CD4-positive, alpha-beta T cell treated with Interferon gamma for 1 hour (primary cell): ENCODE results near the gene ERICH3.
"Not testable (repeated sequence)": the region's sequence is repeated elsewhere in the genome, so short reads cannot be mapped to it uniquely, and the experiment has no call there.

ENCODE experiments used
- DNase-seq: peaks from one replicate; pipeline ENCODE4 v3.0.0-alpha.2; 2020

ERICH3 gene

GRCh38 chr1:74674278-74675048 is 871 bp upstream of the ERICH3 start:
- DNase-seq, result no peak

GRCh38 chr1:74670866-74671265 is 2.7 kb downstream of the ERICH3 start:
- DNase-seq, result not testable (repeated sequence)

GRCh38 chr1:74654708-74655107 is 18.9 kb downstream of the ERICH3 start:
- DNase-seq, result no peak

- peak; percentile 20 for DNase-seq
Measured at GRCh38 chr1:74652711-74653139, 20.9 kb downstream of the ERICH3 start.

DNA sequence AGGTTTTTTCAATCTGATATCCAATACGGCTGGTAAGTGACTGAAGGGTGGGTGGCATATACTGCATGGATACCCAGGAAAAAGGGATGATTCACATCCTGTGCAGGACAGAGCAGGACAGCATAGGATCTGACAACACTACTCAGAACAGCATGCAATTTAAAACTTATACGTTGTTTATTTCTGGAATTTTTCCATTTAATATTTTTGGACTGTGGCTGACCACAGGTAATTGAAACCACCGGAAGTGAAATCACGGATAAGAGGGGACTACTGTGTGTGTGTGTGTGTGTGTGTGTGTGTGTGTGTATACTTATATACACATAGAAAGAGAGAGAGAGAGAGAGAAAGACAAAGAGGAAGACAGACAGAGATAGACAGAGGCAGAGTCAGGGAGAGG is 23.0 kb downstream of the ERICH3 start:
- DNase-seq, result no peak

GRCh38 chr1:74641876-74642275 is 31.7 kb downstream of the ERICH3 start:
- DNase-seq, result no peak

DNA sequence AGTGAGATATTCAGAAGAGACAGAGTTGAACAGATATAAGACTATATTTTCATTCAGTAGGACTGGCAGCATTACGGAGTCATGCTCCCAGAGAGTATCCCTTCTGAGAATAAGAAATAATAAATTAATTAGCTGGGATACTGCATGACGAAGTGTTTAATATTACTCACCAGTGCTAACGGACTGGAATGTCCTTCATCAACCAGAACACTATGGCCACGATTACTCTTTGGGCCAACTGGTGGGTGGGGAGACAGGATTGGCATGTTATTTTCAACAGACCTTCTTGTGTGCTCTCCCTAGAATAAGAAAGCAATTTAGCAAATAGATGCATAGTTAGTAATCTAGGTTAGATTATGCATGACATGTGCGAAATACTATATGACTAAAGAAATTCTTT is 32.4 kb downstream of the ERICH3 start:
- DNase-seq, result no peak

GRCh38 chr1:74637296-74637695 is 36.3 kb downstream of the ERICH3 start:
- no peak for DNase-seq

GRCh38 chr1:74629283-74629682 is 44.3 kb downstream of the ERICH3 start:
- no peak for DNase-seq

GRCh38 chr1:74623716-74624115 is 49.9 kb downstream of the ERICH3 start:
- no peak for DNase-seq

- no peak for DNase-seq
Measured at GRCh38 chr1:74620242-74620641, 53.4 kb downstream of the ERICH3 start.

DNA sequence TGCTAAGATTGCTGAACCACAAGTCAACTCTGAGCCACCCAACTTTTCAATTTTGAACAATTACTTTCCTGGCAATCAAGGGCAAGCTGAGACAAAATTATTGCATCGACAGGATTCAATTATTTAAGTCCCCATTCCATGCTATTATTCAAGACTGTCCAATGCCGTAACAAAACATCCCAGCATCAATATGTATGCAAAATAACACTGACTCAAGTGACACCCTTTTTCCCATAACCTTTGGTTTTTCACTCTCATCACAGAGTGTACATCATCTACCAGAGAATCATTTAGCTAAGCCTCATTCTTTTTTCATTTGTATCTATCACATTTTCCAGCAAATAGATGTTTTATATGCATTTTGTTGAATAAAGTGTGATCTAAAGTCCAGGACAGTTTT is 54.6 kb downstream of the ERICH3 start:
- DNase-seq, result no peak

DNA sequence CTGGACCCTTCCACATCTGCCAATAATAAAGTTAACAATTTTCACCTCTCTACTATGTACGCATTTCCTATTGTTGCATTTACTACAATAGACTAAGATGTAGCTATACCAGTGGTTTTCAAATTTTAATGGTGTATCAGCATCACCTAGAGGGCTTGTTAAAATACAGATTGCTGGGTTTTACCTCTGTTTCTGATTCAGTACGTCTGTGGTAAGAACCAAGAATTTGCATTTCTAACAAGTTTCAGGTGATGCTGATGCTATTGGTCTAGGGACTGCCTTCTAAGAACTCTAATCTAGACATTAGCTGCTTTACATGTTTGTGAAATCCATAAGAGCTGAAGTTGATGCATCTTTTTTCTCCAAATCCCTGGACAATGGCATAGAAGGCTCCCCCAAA is 59.7 kb downstream of the ERICH3 start:
- DNase-seq, result no peak

DNA sequence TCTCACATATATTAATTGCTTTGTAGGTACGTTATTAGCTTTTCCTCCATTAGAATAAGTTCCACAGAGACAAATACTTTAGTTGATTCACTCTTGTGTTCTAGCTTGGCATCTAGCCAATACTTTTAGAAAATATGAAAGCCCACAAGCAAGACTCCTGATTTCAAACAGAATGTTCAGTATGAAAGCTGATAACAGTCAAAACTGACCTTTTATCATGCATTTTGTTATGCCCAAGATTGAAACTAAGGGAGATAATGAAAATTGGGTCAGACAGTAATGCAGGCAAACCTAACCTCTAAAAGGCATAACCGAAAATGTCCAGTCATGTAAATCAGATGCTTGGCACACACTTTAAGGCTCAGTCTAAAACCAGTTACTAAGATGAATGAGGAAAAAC is 61.7 kb downstream of the ERICH3 start:
- DNase-seq, result no peak

DNA sequence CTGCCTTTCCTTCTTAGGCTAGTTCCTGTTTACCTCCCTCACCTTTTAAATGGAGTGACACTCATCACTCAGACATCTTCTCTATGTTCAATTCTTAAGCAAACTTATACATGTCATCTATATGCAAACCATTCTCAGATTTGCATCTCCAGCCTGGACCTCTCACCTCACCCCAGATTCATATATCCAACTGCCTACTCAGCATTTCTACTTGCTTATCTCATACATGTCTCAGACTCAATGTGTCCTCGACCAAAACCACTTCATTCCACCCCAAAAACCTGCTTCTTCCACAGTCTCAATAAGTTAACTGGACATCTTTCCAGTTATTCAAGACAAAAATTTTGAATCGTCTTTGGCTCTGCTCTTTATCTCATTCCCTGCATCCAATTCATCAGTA is 62.6 kb downstream of the ERICH3 start:
- DNase-seq, result no peak

GRCh38 chr1:74609810-74610371 is 63.7 kb downstream of the ERICH3 start:
- no peak for DNase-seq

- no peak for DNase-seq
Measured at GRCh38 chr1:74596717-74597116, 76.9 kb downstream of the ERICH3 start.

DNA sequence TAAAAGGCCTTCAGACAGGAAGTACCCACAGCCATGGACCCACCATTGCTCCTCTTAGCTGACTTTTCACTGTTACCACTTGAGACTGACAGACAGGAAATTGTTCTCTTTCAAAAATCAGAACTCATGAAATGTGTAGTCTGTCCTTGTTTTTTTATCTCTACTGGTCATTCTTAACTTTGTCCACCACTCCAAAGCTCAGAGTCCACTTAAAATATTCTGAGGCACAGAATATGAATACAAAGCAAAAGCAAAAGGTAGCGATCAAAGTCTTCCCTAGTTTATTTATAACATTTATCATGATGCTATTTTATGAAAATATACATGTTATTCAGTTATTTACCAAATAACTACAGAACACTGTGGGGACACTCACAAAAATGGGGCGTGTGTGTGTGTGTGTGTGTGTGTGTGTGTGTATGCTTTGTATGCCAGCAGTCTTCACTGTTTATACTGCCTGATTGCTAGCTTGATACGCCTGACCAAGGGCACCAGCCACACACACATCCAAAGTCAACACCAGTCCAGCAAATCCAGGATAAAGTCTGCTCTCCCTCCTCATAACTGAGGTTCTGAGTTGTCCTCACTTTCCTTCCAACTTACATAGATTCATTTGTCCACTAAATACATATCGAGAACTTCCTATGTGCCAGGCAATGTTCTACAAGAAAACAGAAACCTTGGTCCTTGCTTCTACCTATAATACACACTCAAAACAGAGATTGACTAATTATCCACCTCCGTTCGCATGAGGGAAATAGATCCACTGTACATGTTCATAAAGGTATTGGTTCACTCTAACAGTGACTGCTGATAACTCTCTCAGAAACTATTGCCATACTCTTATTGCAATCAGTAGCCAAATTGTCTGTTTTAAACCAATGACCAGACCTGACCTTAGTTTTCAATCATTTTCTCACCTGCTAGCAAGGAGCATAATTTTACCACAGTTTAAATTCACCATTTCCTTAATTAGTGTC is 79.4 kb downstream of the ERICH3 start:
- no peak for DNase-seq

GRCh38 chr1:74592580-74593355 is 80.8 kb downstream of the ERICH3 start:
- no peak for DNase-seq

DNA sequence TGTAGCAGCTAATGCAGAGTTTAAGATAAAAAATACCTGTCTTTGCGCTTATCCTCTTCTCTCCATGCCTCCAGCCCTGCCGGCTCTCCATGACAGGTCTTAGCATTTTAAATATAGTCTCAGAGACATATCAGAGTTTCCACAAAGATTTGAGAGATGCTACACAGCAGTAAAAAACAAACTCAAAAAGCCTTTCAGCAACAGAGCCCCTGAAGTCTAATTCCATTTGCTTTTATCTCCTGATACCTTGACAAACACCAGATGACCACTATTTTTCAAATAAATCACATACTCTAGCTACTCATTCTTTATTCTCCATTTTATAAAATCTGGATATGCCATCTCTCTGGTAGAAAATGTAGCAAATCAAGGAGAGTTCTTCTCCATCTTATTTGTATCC is 81.6 kb downstream of the ERICH3 start:
- DNase-seq, result no peak

- DNase-seq, result no peak
Measured at GRCh38 chr1:74590288-74590687, 83.3 kb downstream of the ERICH3 start.

GRCh38 chr1:74587888-74588287 is 85.7 kb downstream of the ERICH3 start:
- no peak for DNase-seq
